ENCODE measurements around the gene FTCD. TPM values are rescaled to one million over a fixed set of nuclear protein-coding genes. Genes with fewer than 3 reads are reported as not detected.

The FTCD gene
- total RNA-seq, 1 experiment from 2014 or later = 6.7 TPM

DNA sequence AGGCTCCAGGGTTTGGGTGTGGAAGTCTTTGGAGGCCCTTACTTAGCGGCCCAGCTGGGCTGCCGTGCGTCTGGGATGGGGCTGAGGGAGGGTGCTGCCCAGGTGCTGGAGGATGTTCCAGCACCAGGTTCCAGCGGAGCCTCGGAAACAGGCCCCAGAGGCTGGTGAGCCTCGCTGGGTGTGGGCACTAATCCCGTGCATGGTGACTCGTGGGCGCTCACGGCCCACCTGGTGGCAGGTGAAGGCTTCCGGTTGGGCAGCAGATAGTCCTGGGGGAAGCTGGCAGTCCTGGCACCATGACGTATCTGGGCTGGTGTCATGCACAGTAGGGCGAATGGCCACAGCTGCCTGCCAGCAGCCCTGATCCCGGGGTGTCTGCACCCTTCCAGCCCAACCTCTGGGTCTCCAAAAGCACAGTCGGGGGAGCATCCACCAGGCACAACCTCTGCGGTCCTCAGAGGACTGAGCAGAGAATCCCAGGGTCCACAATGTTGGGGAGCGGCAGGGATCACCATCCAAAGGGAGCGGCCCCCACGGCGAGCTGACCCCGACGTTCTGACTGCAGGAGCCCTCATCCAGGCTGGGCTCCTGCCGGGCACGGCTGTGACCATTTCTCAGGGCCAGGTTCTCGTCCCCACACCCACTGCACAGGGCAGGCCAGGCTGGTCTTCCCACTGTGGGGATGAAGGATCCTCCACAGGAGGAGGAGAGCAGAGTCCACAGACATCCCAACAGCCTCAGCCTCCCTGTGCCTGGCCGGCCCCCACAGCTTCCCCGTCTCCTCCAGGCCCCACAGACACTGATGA lies 25.3 kb downstream of the FTCD start:
- no peaks in the 10 kb centered on the region; a peak in 1 of 5 replicates for H3K9me3 Mint-ChIP-seq
- Histone ChIP-seq H3K4me1 (ENCODE audit: insufficient read depth, low read length) (no peaks in the 10 kb centered on the region), H3K9me3 (ENCODE audit: control insufficient read depth, low read depth, low read length) (no peaks in the 10 kb centered on the region), H3K4ac (ENCODE audit: low read depth, low read length) (no peak overlapping the region), H2AK5ac (ENCODE audit: insufficient read length, low read length) (no peak overlapping the region), H3K14ac (ENCODE audit: insufficient read depth, low read length) (no peak overlapping the region; the same call in 1 of the 2 replicates), H3T11ph (ENCODE audit: low read length) (no peak overlapping the region), H4K8ac (replicated peaks; ENCODE audit: insufficient read length, low read depth, low read length) (no peak overlapping the region), H2AFZ (ENCODE audit: low read length) (no peak overlapping the region), H3K9ac (ENCODE audit: extremely low read depth, insufficient read length, low read length) (no peak overlapping the region), H2BK120ac (ENCODE audit: low read depth, low read length, poor library complexity, severe bottlenecking) (no peak overlapping the region), H3K4me2 (ENCODE audit: insufficient read depth, insufficient read length, low read length) (no peak overlapping the region), H2BK20ac (ENCODE audit: low read depth, low read length, poor library complexity, severe bottlenecking) (no peak overlapping the region), H3K79me1 (ENCODE audit: insufficient read depth, low read depth, low read length, poor library complexity, severe bottlenecking) (no peaks in the 10 kb centered on the region), H4K5ac (ENCODE audit: insufficient read length, low read depth, low read length) (no peak overlapping the region), H3K79me2 (ENCODE audit: insufficient read depth, low read length) (no peaks in the 10 kb centered on the region), H3K27me3 (ENCODE audit: insufficient read depth, low read length) (no peaks in the 10 kb centered on the region), H4K91ac (ENCODE audit: insufficient read length, low read depth, low read length) (no peak overlapping the region), H3K23ac (ENCODE audit: insufficient read length, low read depth, low read length) (no peak overlapping the region), H2BK12ac (ENCODE audit: insufficient read length, low read depth, low read length) (no peak overlapping the region), H3K56ac (ENCODE audit: insufficient read length, low read depth, low read length) (no peak overlapping the region), H2BK15ac (ENCODE audit: low read depth, low read length) (no peak overlapping the region), H3K18ac (ENCODE audit: insufficient read length, low read depth, low read length) (no peak overlapping the region), H2BK5ac (ENCODE audit: insufficient read length, low read length) (no peak overlapping the region), H3K23me2 (ENCODE audit: insufficient read length, low read depth, low read length, poor library complexity, severe bottlenecking) (no peaks in the 10 kb centered on the region), H4K20me1 (ENCODE audit: control insufficient read depth, insufficient read depth, insufficient read length) (no peaks in the 10 kb centered on the region), H3K27ac (ENCODE audit: insufficient read length, low read depth, low read length) (no peak overlapping the region)
- no peak for DNase-seq
- H3K4me3 Mint-ChIP-seq = no peak overlapping the region
- no peak overlapping the region for H3K27ac Mint-ChIP-seq
- TF ChIP-seq, protein P1, sequence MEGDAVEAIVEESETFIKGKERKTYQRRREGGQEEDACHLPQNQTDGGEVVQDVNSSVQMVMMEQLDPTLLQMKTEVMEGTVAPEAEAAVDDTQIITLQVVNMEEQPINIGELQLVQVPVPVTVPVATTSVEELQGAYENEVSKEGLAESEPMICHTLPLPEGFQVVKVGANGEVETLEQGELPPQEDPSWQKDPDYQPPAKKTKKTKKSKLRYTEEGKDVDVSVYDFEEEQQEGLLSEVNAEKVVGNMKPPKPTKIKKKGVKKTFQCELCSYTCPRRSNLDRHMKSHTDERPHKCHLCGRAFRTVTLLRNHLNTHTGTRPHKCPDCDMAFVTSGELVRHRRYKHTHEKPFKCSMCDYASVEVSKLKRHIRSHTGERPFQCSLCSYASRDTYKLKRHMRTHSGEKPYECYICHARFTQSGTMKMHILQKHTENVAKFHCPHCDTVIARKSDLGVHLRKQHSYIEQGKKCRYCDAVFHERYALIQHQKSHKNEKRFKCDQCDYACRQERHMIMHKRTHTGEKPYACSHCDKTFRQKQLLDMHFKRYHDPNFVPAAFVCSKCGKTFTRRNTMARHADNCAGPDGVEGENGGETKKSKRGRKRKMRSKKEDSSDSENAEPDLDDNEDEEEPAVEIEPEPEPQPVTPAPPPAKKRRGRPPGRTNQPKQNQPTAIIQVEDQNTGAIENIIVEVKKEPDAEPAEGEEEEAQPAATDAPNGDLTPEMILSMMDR (conservative IDR thresholded peaks at IDR 0.05) = no peak
- peaks cover 3 to 19% (median 8%) of the 10 kb centered on the region in 3 experiments; a peak in 6 of 7 replicates for H3K36me3 Mint-ChIP-seq (ENCODE audit: insufficient read depth in 1 of 3, low read depth in 3 of 3)
- peaks cover 2 to 20% of the 10 kb centered on the region in 2 experiments; a peak in 3 of 4 replicates for H3K4me1 Mint-ChIP-seq
- no peaks in the 10 kb centered on the region; the same call in 1 of the 2 replicates for H3K27me3 Mint-ChIP-seq (ENCODE audit: low read depth)
- no CpG with 5 or more reads among the region's 27 CpGs for WGBS (ENCODE audit: extremely low coverage, insufficient read length, low lambda C conversion rate)
